CD4-positive, alpha-beta T cell treated with Interleukin-6 at 100 ng/mL for 8 hours (primary cell): ENCODE data around the gene TRMT11.
"Not testable (repeated sequence)": the region's sequence is repeated elsewhere in the genome, so short reads cannot be mapped to it uniquely, and the experiment has no call there.

ENCODE experiments used
- DNase-seq: peaks from one replicate; pipeline ENCODE4 v3.0.0-alpha.2; 2020; ENCODE audit warnings: mixed read lengths, low spot score

TRMT11 gene

GRCh38 chr6:125986301-125987025 is at the start of gene TRMT11:
Gene TRMT11, plus strand, starts transcription at chr6:125986540. Its CDS starts 11 bp downstream, at chr6:125986551.
- peak; percentile 77 for DNase-seq

- DNase-seq = no peak
These were observed 47.3 kb upstream of the TRMT11 start for GRCh38 chr6:125939026-125939425.

GRCh38 chr6:125939791-125940190 is 46.5 kb upstream of the TRMT11 start:
- DNase-seq = no peak

GRCh38 chr6:125940247-125941041 is 45.9 kb upstream of the TRMT11 start:
- DNase-seq = no peak

GRCh38 chr6:125942672-125943527 is 43.4 kb upstream of the TRMT11 start:
- no peak for DNase-seq

- DNase-seq = no peak
These were observed 42.6 kb upstream of the TRMT11 start for GRCh38 chr6:125943528-125944433.

GRCh38 chr6:125944434-125944816 is 41.9 kb upstream of the TRMT11 start:
- DNase-seq = no peak

- no peak for DNase-seq
These were observed 41.4 kb upstream of the TRMT11 start for GRCh38 chr6:125944896-125945295.

GRCh38 chr6:125945378-125946141 is 40.8 kb upstream of the TRMT11 start:
- DNase-seq = no peak

GRCh38 chr6:125947615-125948014 is 38.7 kb upstream of the TRMT11 start:
- DNase-seq = no peak

- no peak for DNase-seq
These were observed 37.9 kb upstream of the TRMT11 start for GRCh38 chr6:125948455-125948854.

- no peak for DNase-seq
These were observed 37.3 kb upstream of the TRMT11 start for GRCh38 chr6:125949069-125949468.

GRCh38 chr6:125950293-125950692 is 36.0 kb upstream of the TRMT11 start:
- DNase-seq = no peak

GRCh38 chr6:125950716-125951115 is 35.6 kb upstream of the TRMT11 start:
- not testable (repeated sequence) for DNase-seq

GRCh38 chr6:125951323-125951722 is 35.0 kb upstream of the TRMT11 start:
- DNase-seq = no peak

GRCh38 chr6:125952764-125953501 is 33.4 kb upstream of the TRMT11 start:
- DNase-seq = no peak

- DNase-seq = no peak
These were observed 32.9 kb upstream of the TRMT11 start for GRCh38 chr6:125953502-125953875.

- no peak for DNase-seq
These were observed 31.5 kb upstream of the TRMT11 start for GRCh38 chr6:125954735-125955339.

GRCh38 chr6:125955973-125956372 is 30.4 kb upstream of the TRMT11 start:
- DNase-seq = no peak
